ENCODE data around the gene ITGA11. TPM values are rescaled to one million over a fixed set of nuclear protein-coding genes. Genes with fewer than 3 reads are reported as not detected.
A peak's percentile ranks its signal among the peaks of the same experiment; 100 is the strongest.

The ITGA11 gene
- total and polyA plus RNA-seq, 2 experiments from 2014 or later: 0.03 to 0.40 TPM

GRCh38 chr15:68432441-68433064 is 590 bp upstream of the ITGA11 start:
- H3F3A ChIP-seq (replicated peaks; ENCODE audit: low read depth): no peaks in the 10 kb centered on the region
- H3K4me3 Mint-ChIP-seq: peak overlapping the region; percentile 64
- peak overlapping the region; percentile 76 for H3K4me3 ChIP-seq
- H3K27me3 Mint-ChIP-seq (ENCODE audit: insufficient read depth, low read depth, poor library complexity): peaks cover 56% of the 10 kb centered on the region
- peaks cover 9% of the 10 kb centered on the region for H3K4me1 ChIP-seq (ENCODE audit: insufficient read depth)
- no peaks in the 10 kb centered on the region for H3K36me3 Mint-ChIP-seq (ENCODE audit: low read depth)
- H3K79me2 ChIP-seq (replicated peaks; ENCODE audit: insufficient read depth): no peaks in the 10 kb centered on the region
- H3K27ac Mint-ChIP-seq: no peak overlapping the region
- no peak overlapping the region for H3K27ac ChIP-seq (ENCODE audit: low read depth)
- TF ChIP-seq NANOG (IDR thresholded peaks at IDR 0.05; ENCODE audit: borderline replicate concordance): no peak
- no peak for TF ChIP-seq ZNF462 (CRISPR knock-in tag; IDR thresholded peaks at IDR 0.05)
- TF ChIP-seq, protein P1, sequence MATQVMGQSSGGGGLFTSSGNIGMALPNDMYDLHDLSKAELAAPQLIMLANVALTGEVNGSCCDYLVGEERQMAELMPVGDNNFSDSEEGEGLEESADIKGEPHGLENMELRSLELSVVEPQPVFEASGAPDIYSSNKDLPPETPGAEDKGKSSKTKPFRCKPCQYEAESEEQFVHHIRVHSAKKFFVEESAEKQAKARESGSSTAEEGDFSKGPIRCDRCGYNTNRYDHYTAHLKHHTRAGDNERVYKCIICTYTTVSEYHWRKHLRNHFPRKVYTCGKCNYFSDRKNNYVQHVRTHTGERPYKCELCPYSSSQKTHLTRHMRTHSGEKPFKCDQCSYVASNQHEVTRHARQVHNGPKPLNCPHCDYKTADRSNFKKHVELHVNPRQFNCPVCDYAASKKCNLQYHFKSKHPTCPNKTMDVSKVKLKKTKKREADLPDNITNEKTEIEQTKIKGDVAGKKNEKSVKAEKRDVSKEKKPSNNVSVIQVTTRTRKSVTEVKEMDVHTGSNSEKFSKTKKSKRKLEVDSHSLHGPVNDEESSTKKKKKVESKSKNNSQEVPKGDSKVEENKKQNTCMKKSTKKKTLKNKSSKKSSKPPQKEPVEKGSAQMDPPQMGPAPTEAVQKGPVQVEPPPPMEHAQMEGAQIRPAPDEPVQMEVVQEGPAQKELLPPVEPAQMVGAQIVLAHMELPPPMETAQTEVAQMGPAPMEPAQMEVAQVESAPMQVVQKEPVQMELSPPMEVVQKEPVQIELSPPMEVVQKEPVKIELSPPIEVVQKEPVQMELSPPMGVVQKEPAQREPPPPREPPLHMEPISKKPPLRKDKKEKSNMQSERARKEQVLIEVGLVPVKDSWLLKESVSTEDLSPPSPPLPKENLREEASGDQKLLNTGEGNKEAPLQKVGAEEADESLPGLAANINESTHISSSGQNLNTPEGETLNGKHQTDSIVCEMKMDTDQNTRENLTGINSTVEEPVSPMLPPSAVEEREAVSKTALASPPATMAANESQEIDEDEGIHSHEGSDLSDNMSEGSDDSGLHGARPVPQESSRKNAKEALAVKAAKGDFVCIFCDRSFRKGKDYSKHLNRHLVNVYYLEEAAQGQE (IDR thresholded peaks at IDR 0.05; ENCODE audit: unreplicated experiment): no peak
- no peak for TF ChIP-seq JUNB (IDR thresholded peaks at IDR 0.05; ENCODE audit: unreplicated experiment)
- peak; percentile 36 for TF ChIP-seq EZH2 (IDR thresholded peaks at IDR 0.05; ENCODE audit: low read depth, unreplicated experiment)
- no peak for TF ChIP-seq ZNF331 (CRISPR knock-in tag; IDR thresholded peaks at IDR 0.05; ENCODE audit: low read depth)
- TF ChIP-seq CREB1 (CRISPR knock-in tag; IDR thresholded peaks at IDR 0.05; ENCODE audit: low read depth): no peak
- peaks cover 64% of the 10 kb centered on the region for H3K27me3 ChIP-seq (ENCODE audit: insufficient read depth)
- DNase-seq (ENCODE audit: low spot score) (no peak), ATAC-seq (no peak)
- H3K4me1 Mint-ChIP-seq: peaks cover 17% of the 10 kb centered on the region
- H3K36me3 ChIP-seq (ENCODE audit: insufficient read depth): no peaks in the 10 kb centered on the region
- peaks cover 2% of the 10 kb centered on the region; the same call in 2 of the 3 replicates for H3K9me3 Mint-ChIP-seq
- no peaks in the 10 kb centered on the region for H4K20me1 ChIP-seq (replicated peaks; ENCODE audit: insufficient read depth)
- no peaks in the 10 kb centered on the region for H3K9me2 ChIP-seq (ENCODE audit: insufficient read depth)
- peak overlapping the region; percentile 81 for H2AFZ ChIP-seq
- H3K4me2 ChIP-seq: peak overlapping the region; percentile 98

Measured in GM23338 (cell line).